Chondrocyte (in vitro differentiated cells): Measurements from ENCODE around the gene ZFP69B. TPM values are rescaled to one million over a fixed set of nuclear protein-coding genes. Genes with fewer than 3 reads are reported as not detected.
A peak's percentile ranks its signal among the peaks of the same experiment; 100 is the strongest.

Experiments used
- DNase-seq: peaks from one replicate; pipeline ENCODE4 v3.0.0; 2021; ENCODE audit warnings: mixed read lengths, low spot score
- H3K27ac Mint-ChIP-seq: one replicate; pipeline ENCODE4 v1.8.0; 2021; ENCODE audit warnings: mild to moderate bottlenecking, moderate library complexity, mixed read lengths; ENCODE audit not compliant: unreplicated experiment
- H3K27me3 Mint-ChIP-seq: 2 replicates; pipeline ENCODE4 v1.8.0; 2021; ENCODE audit warnings: low read depth, mixed read lengths
- H3K36me3 Mint-ChIP-seq: 2 replicates; pipeline ENCODE4 v1.8.0; 2021; ENCODE audit warnings: low read depth, mixed read lengths
- H3K4me1 Mint-ChIP-seq: 2 replicates; pipeline ENCODE4 v1.8.0; 2021; ENCODE audit warnings: low read depth, mild to moderate bottlenecking, mixed read lengths
- H3K4me3 Mint-ChIP-seq: one replicate; pipeline ENCODE4 v1.8.0; 2021; ENCODE audit warnings: mild to moderate bottlenecking, moderate library complexity, mixed read lengths; ENCODE audit not compliant: unreplicated experiment
- H3K9me3 Mint-ChIP-seq: 2 replicates; pipeline ENCODE4 v1.8.0; 2021; ENCODE audit warnings: low read depth, mixed read lengths
- CTCF ChIP-seq: fragments of 200-600 bp; sonication (generic); IDR thresholded peaks from 2 replicates; pipeline ENCODE4 v1.5.0; 2021; ENCODE audit warnings: antibody characterized with exemption, mild to moderate bottlenecking, moderate library complexity
- total RNA-seq: library from RNA; stranded (reverse); gene quantifications from 3 replicates; pipeline ENCODE4 v1.2.1, GENCODE V29; 2021

ZFP69B gene
- total RNA-seq, 1 donor from 2014 or later: 13.4 TPM

GRCh38 chr1:40507973-40508372 lies 57.7 kb downstream of the ZFP69B start:
- peak overlapping the region; percentile 80 for H3K27ac Mint-ChIP-seq
- H3K36me3 Mint-ChIP-seq: peaks cover 18% of the 10 kb centered on the region
- H3K4me1 Mint-ChIP-seq: peaks cover 10% of the 10 kb centered on the region

GRCh38 chr1:40508375-40509341 lies 58.4 kb downstream of the ZFP69B start, which contains the start of gene EXO5:
Gene EXO5 (plus strand): TSS chr1:40508767. CDS start chr1:40514545, 5,778 bp downstream.
- DNase-seq: peak; percentile 94
- Mint-ChIP-seq H3K36me3 (peaks cover 18% of the 10 kb centered on the region), H3K27me3 (no peaks in the 10 kb centered on the region), H3K9me3 (peaks cover 24% of the 10 kb centered on the region), H3K4me3 (peak within 1 kb of the TSS; percentile 88), H3K4me1 (peaks cover 10% of the 10 kb centered on the region), H3K27ac (peak within 1 kb of the TSS; percentile 80)
- peak; percentile 25 for TF ChIP-seq CTCF

More at GRCh38 chr1:40507973-40508372, 57.7 kb downstream of the ZFP69B start:
- Mint-ChIP-seq H3K4me3 (peak overlapping the region; percentile 88), H3K27me3 (no peaks in the 10 kb centered on the region), H3K9me3 (peaks cover 26% of the 10 kb centered on the region)
- no peak for TF ChIP-seq CTCF
- DNase-seq: no peak

Other genes starting within 250 kb of the ZFP69B start
- gene TMCO2, start 202.5 kb upstream of the ZFP69B start, total RNA-seq: not detected in 3 replicates
- 49.5 to 62.3 TPM (median 49.6 TPM) in 3 replicates for gene ZMPSTE24, start 192.2 kb upstream of the ZFP69B start, total RNA-seq
- 4.9 to 10.4 TPM (median 9.9 TPM) in 3 replicates for gene COL9A2, start 133.2 kb upstream of the ZFP69B start, total RNA-seq
- 14.0 to 16.8 TPM (median 15.5 TPM) in 3 replicates for gene SMAP2, start 76.7 kb upstream of the ZFP69B start, total RNA-seq
- 4.5 to 4.9 TPM (median 4.5 TPM) in 3 replicates for gene ZFP69, start 26.8 kb downstream of the ZFP69B start, total RNA-seq
- gene EXO5, start 58.3 kb downstream of the ZFP69B start, total RNA-seq: 13.1 to 15.0 TPM (median 14.0 TPM) in 3 replicates
- gene ZNF684, start 81.2 kb downstream of the ZFP69B start, total RNA-seq: 3.5 to 5.2 TPM (median 4.8 TPM) in 3 replicates
- gene RIMS3, start 215.2 kb downstream of the ZFP69B start, total RNA-seq: 4.8 to 26.3 TPM (median 26.0 TPM) in 3 replicates
- gene NFYC, start 241.2 kb downstream of the ZFP69B start, total RNA-seq: 34.2 to 49.2 TPM (median 35.8 TPM) in 3 replicates